SKM-1 treated with dmso at 0.1 percent for 144 hours (cell line): Measurements from ENCODE around the gene TTLL6.
"Not testable (repeated sequence)": the region's sequence is repeated elsewhere in the genome, so short reads cannot be mapped to it uniquely, and the experiment has no call there.

ENCODE experiments used
- DNase-seq: peaks from one replicate; lab custom pipeline; 2025; ENCODE audit not compliant: unreplicated experiment; lab: John Stamatoyannopoulos, UW

The TTLL6 gene

DNA sequence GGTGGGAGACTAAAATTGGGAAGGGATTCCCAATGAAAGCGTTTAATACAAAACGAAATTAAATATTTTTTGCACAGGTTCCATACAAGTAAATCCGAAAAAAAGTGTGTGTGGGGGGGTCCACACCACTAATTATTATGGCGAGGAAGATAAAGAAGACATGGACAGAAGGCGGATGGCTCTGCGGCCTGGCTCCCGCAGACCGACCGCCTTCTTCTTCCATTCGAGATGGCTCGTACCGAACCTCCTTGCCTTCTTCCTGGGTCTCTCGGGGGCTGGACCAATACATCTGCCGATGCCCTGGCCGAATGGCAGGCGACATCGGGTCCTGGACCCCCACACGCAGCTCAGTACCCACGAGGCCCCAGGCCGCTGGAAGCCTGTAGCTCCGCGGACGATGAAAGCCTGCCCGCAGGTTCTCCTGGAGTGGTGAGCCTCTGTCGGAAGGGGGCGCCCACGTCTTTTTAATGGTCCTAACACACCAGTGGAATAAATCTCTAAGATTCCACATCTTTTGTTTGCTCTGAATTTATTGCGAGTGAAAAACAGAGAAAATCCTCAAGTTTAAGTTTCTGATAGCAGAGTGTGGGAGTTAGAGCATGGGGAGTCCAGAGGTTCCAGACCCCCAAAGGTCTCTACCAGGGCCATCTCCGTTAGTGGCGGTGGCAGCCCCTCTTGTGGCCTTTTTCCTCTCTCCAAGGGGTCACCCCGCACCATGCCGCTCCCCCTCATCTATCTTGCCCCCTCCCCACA, 92.6 kb downstream of the TTLL6 start:
- DNase-seq: peak; percentile 46

DNA sequence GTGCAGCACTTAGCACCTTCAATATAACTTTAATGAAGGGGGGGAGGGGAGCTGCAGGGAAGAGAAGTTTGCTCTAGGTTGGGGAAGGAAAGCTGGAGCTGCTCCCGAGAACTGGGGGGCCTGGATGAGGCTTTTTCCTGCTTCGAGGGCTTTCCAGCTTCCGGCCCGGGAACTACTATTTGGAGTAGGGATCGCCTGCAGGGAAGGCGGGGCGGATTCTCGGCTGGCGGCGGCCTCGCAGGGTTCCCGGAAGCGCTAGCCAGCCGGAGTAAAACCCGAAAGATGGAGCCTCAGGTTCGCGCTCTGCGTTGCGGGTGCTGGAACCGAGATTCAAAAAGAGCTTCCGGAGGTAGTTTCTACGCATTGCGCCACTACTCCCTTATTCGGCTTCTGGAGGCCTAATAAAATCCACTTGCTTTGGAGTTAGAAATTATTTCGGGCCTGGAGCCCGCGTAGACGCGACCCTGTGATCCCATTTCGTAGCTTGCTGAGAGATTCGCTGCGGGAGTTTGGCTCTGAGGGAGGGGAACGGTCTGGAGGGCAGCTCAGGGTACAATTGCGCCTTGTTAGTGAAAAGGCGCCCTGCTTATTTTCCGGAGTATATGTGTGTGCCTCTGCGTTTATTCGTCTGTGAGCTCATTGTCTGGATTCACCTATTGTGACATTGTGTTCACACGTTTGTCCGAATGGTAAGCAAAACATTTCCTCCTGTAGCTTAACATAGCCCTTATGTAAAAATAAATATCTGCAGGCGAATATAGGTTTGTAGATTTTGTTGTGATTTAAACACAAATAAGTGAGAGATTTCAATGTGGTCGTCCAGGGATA, 93.4 kb downstream of the TTLL6 start:
- DNase-seq: peak; percentile 2

DNA sequence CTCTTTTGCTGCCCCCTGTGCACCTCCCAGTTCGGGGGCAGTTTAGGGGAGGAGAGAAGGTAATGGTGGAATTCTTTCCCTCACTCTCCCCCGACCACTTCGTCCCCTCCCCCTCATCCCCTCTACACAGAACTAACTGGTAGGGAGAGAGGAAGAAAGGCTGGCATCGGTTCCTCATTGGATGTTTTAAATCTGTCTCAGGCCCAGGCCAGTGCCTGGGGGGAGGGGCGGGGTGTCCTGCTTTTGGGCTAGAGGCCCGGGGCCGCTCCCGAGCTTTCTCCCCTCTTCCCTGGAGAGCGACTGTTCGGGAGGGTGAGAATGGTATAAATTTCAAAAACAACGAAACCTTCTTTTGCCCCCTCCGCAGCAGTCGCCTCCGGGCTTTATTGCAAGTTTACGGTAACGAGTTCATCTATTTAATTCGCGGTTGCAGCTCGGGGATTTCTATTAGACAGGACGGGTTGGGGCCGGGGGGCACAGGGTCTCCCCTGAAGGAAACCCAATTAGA, 94.1 kb downstream of the TTLL6 start, which contains the start of gene PRAC2:
Gene PRAC2, plus strand, starts transcription at position 271 of the 508 bp plus-strand sequence. CDS start 1,226 bp downstream, outside the sequence.
- peak; percentile 44 for DNase-seq

DNA sequence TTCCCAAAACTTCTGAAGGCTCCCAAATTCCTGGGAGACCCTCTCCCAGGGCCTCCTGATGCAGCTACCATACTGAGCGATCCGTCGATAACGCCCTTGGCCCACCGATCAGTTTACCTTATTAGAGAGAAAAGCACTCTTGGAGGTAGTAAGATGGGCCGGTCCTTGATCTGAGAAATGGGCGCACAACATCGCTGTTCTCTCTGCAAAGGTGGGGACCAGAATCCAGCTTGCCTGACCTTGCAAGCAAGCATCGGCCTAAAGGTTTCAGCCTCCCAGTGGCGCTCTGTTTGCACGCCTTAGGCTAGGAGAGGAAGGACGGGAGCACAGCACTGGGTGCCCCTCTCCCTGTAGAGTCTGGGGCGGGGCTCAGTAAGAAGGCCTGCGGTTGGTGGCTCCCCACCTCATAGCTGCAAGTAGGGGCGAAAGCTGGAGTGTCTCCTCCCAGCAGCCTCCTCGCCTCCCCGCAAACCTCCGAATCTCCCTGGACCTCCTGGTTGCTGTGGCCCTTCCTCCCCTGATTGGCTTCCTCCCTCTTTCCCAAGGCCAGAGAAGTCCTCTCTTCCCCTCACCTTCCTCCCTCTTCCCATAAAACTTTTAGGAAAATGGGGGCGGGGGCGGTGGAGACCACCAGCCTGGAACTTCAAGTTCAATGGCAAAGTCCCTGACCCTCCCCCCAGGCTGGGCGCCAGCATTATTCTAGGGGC, 94.7 kb downstream of the TTLL6 start, which contains the start of gene PRAC1:
Gene PRAC1, minus strand, starts transcription at position 318 of the 707 bp plus-strand sequence. Its CDS starts 126 bp downstream, at position 192.
- DNase-seq: peak; percentile 38

DNA sequence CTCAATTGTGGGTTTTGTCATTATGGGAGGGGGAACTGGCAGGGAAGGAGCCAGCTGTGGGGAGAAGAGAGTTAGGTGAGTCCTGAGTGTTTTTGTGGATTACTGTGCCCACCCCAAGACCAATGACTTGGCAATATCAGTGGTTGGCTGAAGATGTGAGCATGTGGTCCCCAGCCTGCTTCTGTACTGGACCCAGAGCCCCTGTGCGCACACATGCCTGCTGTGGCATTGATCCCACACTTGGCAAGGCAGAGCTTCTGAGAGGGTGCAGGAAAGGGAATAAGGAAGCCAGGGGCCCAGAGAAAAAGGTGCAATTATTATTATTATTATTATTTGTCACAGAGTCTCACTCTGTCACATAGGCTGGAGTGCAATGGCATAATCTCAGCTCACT, 96.0 kb downstream of the TTLL6 start:
- no peak for DNase-seq

DNA sequence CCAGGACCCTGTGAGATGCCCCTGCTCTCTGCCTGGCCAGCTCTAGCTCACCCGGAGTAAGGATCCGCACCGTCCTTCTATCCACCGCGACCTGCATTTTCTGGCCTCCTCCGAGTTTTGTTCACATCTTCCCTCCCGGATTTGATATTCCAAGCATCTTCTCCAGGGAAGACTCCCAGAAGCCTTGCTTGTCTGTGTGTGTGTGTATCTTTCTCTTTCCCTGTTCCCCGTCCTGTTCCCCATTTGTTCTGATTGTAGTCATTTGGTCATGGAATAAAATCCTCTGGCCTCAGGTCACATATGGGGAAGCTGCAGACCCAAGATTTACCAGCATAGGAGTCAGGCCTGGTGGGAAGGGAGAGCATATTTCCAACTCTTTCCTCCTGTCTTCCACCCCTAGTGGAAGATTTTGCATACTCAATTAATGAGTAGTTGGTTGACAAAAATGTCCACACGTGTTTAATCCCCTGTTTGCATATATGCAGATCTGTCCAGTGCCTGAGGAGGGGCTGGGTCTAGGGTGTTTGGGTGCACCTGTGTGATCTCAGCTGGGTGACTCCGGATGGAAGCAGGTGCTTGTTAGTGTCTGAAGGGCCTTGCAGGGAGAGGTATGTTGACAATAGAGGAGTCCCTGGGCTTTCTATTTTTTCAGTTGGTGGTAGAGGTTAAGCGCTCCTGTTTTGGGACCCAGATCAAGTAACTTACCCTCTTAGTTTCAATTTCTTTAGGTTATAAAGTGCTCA, 96.6 kb downstream of the TTLL6 start:
- no peak for DNase-seq

DNA sequence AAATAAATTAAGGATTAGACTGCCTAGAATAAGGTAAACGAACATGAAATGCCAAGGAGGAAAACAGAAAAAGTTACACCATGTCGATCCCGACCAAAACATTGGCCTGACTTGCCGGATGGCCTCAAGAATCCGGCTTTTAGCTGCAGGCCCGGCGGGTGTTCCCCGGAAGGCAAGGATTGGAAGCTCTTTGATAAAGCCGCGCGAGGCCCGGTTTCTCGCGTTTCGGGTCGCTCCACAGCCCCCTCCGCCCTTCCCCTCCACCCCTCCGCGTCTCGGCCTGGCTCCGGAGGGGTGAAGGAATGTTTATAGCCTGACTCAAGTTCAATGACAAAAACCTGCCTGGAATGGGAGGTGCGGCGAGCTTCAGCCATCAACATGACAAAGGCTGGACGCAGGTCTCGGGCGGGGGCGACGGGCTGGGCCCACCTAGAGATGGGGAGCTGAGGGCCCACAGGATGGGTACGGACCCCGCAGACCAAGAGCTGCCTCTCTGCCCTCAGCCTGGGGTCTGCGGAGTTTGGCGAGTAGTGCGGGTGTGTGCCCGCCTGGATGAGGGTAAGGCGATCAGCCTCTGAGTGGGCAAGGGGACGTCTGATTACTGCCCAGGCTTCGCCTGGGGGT, 97.3 kb downstream of the TTLL6 start:
- no peak for DNase-seq

DNA sequence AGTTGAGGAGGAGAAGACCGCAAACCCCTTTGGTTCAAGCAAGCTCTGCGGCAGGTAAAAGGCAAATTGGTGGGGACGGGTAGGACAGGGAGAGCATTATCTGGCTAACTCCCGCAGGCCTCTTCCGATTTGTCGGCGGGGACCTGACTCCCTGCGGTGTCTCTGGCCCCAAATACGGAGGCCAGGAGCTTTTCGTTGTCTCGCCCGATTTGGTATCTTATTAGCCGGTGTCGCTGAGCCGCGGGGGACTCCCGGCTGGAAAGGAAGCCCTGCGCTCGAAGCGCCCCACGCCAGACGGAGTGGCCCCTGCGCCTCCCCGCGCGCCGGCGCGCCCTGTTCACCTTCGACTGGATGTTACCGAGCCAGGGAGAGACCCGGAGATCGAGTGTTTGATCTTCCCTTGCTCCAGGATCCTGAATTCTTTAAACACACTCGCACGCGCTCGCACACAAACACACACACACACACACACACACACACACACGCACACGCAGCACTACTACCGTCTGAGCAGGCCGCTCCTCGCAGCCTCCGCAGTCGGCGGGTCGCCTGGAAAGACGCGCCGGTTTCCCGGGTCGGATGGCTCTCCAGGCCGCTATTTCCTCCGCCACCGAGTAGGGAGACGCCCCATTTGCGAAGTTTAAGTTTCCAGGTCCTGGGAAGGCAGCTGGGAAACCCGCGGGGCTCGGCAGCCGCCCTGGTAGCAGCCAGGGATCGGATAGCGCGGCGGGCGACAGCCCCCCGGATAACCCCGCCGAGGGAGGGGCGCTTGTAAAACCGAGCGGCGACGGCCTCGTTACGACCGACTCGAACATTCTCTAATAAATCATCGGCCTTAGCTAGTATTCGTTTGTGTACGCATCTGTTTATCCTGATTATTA, 98.0 kb downstream of the TTLL6 start:
- DNase-seq: no peak

DNA sequence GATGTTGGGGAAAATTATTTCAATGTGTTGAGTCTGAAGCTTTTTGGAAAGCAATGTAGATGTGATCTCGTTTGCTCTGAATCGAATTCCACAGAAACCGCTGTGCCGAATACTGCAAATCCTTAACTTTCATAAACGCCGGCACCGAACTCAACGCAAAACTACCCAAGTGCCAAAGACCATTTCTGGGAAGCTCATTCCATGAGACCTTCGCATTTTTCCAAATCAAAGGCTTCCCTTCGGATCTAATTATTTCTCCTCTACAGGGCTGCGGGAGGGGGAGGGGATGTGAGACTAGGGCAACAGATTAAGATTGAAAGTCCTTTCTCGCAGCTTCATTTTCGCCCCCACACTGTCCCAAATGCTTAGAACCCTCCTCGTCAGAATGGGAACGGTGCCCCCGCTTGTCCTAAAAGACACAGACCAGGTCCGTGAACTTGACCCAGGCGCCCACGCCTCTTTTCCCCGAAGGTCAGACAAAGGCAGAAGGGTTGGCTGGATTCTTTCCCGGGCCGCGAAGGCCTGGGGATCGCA, 98.7 kb downstream of the TTLL6 start:
- DNase-seq: no peak

DNA sequence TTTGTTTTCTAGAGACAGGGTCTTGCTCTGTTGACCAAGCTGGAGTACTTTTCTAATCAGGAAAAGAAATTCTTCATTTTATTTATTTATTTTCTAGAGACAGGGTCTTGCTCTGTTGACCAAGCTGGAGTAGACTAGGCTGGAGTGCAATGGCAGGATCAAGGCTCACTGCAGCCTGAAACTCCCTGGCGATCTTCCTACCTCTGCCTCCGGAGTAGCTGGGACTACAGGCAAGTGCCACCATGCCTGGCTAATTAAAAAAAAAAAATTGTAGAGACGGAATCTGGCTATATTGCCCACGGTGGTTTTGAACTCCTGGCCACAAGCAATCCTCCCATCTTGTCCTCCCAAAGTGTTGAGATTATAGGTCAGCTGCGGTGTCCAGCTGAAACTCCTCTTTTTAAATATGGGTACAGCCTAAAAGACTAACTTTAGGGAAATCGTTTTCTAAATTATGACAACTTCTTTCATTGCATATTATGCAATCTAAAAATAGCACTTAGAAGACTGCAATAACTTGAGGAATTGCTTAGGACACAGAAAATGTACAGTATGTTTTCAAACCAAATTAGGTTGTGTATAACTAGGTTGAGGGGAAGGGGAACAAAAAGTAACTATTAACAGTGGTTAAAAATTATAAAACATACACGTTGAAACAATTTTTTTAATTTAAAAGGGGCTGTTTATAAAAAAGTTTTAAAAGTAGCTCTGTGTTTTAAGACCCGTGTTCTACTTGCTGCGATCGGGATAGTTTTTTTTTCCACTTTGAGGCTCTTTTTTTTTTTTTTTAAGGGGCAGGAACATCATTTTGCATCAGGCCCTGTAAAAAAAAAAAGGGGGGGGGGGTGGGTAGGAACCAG, 99.4 kb downstream of the TTLL6 start:
- no peak for DNase-seq

DNA sequence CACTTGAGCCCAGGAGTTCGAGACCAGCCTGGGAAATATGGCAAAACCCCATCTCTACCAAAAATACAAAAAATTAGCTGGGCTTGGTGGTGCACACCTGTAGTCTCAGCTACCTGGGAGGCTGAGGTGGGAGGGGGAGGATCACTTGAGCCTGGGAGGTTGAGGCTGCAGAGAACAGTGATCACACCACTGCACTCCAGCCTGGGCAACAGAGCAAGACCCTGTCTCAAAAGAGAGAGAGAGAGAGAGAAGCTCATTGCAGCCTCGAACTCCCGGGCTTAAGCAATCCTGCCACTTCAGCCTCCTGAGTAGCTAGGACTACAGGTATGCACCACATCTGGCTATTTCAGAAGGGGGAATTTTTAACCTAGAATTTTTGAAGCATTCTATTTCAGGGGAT, 100.5 kb downstream of the TTLL6 start:
- not testable (repeated sequence) for DNase-seq

DNA sequence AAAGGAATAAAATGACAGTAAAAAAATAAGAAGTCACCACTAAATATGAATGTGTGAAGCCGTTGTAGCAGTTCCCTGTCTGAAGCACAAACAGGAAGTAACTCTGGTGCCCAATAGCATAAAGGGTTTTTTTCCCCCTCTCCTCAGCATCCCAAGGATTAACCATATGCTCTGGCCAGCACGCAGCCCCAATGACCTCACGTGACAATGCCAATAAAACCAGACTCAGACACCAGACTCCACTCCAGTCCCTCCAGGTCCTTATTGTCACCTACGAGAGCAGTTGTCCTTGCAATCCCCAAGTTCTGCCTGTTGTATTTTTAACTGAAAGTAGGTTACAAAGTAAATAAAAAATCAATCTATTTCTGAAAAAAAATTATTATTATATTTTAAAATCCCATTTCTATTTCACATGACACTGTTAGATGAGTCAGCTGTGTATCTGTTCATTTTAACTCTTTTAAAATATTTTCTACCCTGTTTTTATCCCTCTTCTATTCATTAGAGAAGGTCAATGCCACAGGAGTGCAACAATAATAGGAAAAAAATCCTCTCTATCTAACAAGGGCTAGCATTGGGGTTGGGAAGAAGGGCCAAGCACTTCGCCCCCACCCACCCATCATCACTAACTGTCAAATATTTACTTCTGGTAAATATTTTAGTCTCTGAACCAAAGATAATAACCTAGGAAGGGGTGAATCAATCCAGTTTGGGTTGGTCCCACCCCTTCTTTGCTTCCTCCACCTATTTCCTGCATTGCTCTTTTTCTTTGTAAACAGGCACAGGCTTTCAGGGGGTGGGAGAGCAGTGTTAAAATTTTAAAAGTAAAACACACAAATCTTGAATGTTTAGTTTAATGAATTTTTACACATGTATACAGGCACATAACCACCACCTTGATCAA, 101.3 kb downstream of the TTLL6 start:
- peak; percentile 14 for DNase-seq
